Heart left ventricle (tissue), 13 donors: Measurements from ENCODE around the gene NSDHL.

Experiments used
- POLR2A ChIP-seq, 2 donors: fragments of 450-650 bp; IDR thresholded peaks; one replicate each; pipeline ENCODE4 v1.6.1; 2017; ENCODE audit warnings: antibody characterized with exemption in 2 of 2, mild to moderate bottlenecking in 2 of 2, moderate library complexity in 2 of 2
- TF ChIP-seq, protein P1 (sequence below), 12 donors: fragments of 200-600 bp; sonication (generic) in 4 of 12; IDR thresholded peaks; one replicate each; pipeline versions ENCODE4 v1.5.0 to v1.8.0; 2018 to 2022; ENCODE audit warnings: antibody characterized with exemption in 12 of 12, mild to moderate bottlenecking in 5 of 12
- donor health status: ischemic (EF 13 %, LVEDD 7.1; RV severe dilation, severe dysfunction).
- donor health status: DM: no; HTN: yes; CAD: no.
- donor health status: DM: no; HTN: no; CAD: no.
- donor health status: ischemic (EF 25% LVEDD 6.9; RV normal size, moderate dysfunction).
- donor health status: ischemic (EF 25% LVEDD 5.7; RV mildly dilated, moderate dysfunction).
- donor health status: ischemic (EF 35%, LVEDD 5.7; RV mildly dilated, moderate dysfunction).
- donor health status: nonischemic (EF 11% LVEDD 7.7; RV severe dilation, severe dysfunction).
- donor health status: DM: yes; HTN: yes; CAD: no.
- donor health status: PGD.
- donor health status: ischemic (EF 29% LVEDD 5.4; RV normal size, mild dysfunction).
- donor health status: nonischemic (EF 23%, LVEDD 6.1; RV moderate dilation, normal function).

DNA sequence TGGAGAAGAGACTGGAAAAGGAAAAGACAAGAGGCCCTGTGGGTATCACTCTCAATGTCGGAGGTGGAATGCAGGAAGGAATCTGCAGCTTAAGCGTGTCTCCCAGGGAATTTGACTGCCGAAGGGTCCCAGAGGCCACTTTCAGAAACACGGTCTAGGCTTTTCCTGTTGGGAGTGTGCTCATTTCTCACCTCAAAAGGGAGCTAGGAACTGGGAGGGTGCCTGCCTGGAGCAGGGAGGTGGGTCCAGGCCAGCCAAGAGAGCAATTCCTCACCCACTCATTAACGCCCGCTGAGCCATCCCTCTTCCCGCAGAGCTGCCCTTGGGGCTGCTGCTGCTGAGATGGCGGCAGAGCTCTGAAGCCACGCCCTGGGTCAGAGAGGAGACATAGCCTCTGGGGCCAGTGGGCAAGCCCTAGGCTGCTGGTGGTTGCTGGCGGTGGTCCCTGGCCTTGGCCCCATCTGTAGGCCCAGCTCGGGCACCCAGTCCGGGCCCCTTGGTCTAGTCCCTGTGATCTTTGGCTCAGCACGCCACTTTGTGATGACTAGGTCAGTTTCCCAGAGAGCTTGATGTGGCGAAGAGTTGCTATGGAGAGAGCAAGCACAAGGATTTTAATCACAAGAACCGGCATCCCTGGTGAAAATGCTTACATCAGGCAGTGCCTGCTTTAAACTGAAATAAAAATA lies 71.1 kb downstream of the NSDHL start:
- TF ChIP-seq, protein P1, sequence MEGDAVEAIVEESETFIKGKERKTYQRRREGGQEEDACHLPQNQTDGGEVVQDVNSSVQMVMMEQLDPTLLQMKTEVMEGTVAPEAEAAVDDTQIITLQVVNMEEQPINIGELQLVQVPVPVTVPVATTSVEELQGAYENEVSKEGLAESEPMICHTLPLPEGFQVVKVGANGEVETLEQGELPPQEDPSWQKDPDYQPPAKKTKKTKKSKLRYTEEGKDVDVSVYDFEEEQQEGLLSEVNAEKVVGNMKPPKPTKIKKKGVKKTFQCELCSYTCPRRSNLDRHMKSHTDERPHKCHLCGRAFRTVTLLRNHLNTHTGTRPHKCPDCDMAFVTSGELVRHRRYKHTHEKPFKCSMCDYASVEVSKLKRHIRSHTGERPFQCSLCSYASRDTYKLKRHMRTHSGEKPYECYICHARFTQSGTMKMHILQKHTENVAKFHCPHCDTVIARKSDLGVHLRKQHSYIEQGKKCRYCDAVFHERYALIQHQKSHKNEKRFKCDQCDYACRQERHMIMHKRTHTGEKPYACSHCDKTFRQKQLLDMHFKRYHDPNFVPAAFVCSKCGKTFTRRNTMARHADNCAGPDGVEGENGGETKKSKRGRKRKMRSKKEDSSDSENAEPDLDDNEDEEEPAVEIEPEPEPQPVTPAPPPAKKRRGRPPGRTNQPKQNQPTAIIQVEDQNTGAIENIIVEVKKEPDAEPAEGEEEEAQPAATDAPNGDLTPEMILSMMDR (IDR thresholded peaks at IDR 0.05), result no peak
- TF ChIP-seq POLR2A (IDR thresholded peaks at IDR 0.05), result no peak
